Measurements from ENCODE around the gene RNASE8. TPM values are rescaled to one million over a fixed set of nuclear protein-coding genes. Genes with fewer than 3 reads are reported as not detected.
"Not testable (repeated sequence)": the region's sequence is repeated elsewhere in the genome, so short reads cannot be mapped to it uniquely, and the experiment has no call there.

Gene RNASE8
- not detected for total RNA-seq

GRCh38 chr14:21057803-21058675 is at the start of gene RNASE8:
RNASE8 (plus strand) TSS chr14:21057822; CDS start chr14:21057893, 71 bp downstream.
- TF ChIP-seq, protein P1, sequence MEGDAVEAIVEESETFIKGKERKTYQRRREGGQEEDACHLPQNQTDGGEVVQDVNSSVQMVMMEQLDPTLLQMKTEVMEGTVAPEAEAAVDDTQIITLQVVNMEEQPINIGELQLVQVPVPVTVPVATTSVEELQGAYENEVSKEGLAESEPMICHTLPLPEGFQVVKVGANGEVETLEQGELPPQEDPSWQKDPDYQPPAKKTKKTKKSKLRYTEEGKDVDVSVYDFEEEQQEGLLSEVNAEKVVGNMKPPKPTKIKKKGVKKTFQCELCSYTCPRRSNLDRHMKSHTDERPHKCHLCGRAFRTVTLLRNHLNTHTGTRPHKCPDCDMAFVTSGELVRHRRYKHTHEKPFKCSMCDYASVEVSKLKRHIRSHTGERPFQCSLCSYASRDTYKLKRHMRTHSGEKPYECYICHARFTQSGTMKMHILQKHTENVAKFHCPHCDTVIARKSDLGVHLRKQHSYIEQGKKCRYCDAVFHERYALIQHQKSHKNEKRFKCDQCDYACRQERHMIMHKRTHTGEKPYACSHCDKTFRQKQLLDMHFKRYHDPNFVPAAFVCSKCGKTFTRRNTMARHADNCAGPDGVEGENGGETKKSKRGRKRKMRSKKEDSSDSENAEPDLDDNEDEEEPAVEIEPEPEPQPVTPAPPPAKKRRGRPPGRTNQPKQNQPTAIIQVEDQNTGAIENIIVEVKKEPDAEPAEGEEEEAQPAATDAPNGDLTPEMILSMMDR (IDR thresholded peaks at IDR 0.05), result no peak
- H3K4me1 ChIP-seq (ENCODE audit: control insufficient read depth in 1 of 2, low read depth in 2 of 2), result no peaks in the 10 kb centered on the region
- no peak within 1 kb of the TSS for H3K27ac ChIP-seq

DNA sequence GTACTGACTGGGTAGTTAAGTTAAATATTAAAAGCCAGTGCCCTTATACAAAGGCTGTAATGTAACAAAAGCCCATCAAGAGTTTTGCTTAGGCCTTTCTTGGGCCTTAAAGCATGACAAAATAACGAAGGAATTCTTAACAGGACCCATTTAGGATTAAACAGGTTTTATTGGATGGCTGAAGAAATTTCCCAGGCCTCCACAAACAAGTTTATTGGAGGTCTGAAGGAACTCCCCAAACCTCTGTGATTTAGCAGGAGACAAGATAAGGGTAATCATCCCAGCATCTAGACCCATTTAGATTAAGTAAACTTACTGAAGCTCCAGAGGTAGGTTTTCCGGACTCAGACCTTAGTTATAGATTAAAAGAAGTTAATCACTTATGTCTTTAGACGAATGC is 47.9 kb upstream of the RNASE8 start:
- H3K9me3 ChIP-seq; DNase-seq (ENCODE audit: low spot score); H3K4me1 ChIP-seq (ENCODE audit: control insufficient read depth in 1 of 2, low read depth in 2 of 2); H3K4me3 ChIP-seq; ATAC-seq (ENCODE audit: insufficient number of reproducible peaks, low FRiP score, low read depth); H3K36me3 ChIP-seq; H3K27me3 ChIP-seq (replicated peaks; ENCODE audit: insufficient read depth); H3K27ac ChIP-seq: not testable (repeated sequence)

More at GRCh38 chr14:21057803-21058675, at the start of gene RNASE8:
- Histone ChIP-seq H3K36me3 (no peaks in the 10 kb centered on the region), H3K4me3 (no peak within 1 kb of the TSS), H3K9me3 (no peaks in the 10 kb centered on the region), H3K27me3 (replicated peaks; ENCODE audit: insufficient read depth) (no peaks in the 10 kb centered on the region)
- DNase-seq (ENCODE audit: low spot score) (no peak), ATAC-seq (ENCODE audit: insufficient number of reproducible peaks, low FRiP score, low read depth) (no peak)

DNA sequence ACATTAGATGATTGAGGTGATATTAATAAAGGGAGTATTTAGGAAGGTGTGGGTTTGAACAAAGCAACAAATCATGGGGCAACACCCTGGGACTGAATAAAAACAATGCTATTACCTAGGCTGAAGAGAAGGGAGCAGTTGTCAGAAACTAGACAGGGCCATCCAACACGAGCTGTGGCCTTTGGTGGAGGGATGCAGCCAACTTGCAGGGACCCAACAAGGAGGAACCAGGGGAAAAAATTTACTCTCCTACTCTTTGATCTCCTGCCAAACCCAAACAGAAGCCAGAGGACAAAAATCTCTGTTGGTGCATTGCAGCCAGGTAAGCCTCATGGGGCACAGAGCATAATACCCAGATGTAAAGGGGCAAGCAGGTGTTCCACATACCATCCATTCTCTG is 46.5 kb upstream of the RNASE8 start:
- Histone ChIP-seq H3K27me3 (replicated peaks; ENCODE audit: insufficient read depth) (no peaks in the 10 kb centered on the region), H3K4me3 (no peak overlapping the region), H3K36me3 (no peaks in the 10 kb centered on the region), H3K27ac (no peak overlapping the region), H3K9me3 (no peaks in the 10 kb centered on the region), H3K4me1 (ENCODE audit: control insufficient read depth in 1 of 2, low read depth in 2 of 2) (no peaks in the 10 kb centered on the region)
- no peak for DNase-seq (ENCODE audit: low spot score)
- TF ChIP-seq, protein P1 (IDR thresholded peaks at IDR 0.05), result no peak
- no peak for ATAC-seq (ENCODE audit: insufficient number of reproducible peaks, low FRiP score, low read depth)

GRCh38 chr14:21014761-21015190 is 42.8 kb upstream of the RNASE8 start:
- H3K9me3 ChIP-seq, result no peaks in the 10 kb centered on the region
- peaks cover 24% of the 10 kb centered on the region for H3K36me3 ChIP-seq
- TF ChIP-seq, protein P1 (IDR thresholded peaks at IDR 0.05), result peak; percentile 95
- no peak overlapping the region for H3K27ac ChIP-seq
- ATAC-seq (ENCODE audit: insufficient number of reproducible peaks, low FRiP score, low read depth), result peak; percentile 88
- H3K4me1 ChIP-seq (ENCODE audit: control insufficient read depth in 1 of 2, low read depth in 2 of 2), result no peaks in the 10 kb centered on the region
- H3K27me3 ChIP-seq (replicated peaks; ENCODE audit: insufficient read depth), result no peaks in the 10 kb centered on the region
- no peak overlapping the region for H3K4me3 ChIP-seq
- DNase-seq (ENCODE audit: low spot score), result peak; percentile 47

GRCh38 chr14:21015312-21015711 is 42.3 kb upstream of the RNASE8 start:
- ATAC-seq (ENCODE audit: insufficient number of reproducible peaks, low FRiP score, low read depth) (no peak), DNase-seq (ENCODE audit: low spot score) (no peak)
- Histone ChIP-seq H3K27ac (no peak overlapping the region), H3K9me3 (no peaks in the 10 kb centered on the region), H3K4me1 (ENCODE audit: control insufficient read depth in 1 of 2, low read depth in 2 of 2) (no peaks in the 10 kb centered on the region), H3K27me3 (replicated peaks; ENCODE audit: insufficient read depth) (no peaks in the 10 kb centered on the region), H3K4me3 (no peak overlapping the region), H3K36me3 (peaks cover 24% of the 10 kb centered on the region)
- TF ChIP-seq, protein P1 (IDR thresholded peaks at IDR 0.05), result no peak
